ENCODE measurements around the gene CACNA1H. TPM values are rescaled to one million over a fixed set of nuclear protein-coding genes. Genes with fewer than 3 reads are reported as not detected.
A peak's percentile ranks its signal among the peaks of the same experiment; 100 is the strongest.

CACNA1H gene
- total RNA-seq, 1 experiment from 2014 or later: 24.3 TPM

DNA sequence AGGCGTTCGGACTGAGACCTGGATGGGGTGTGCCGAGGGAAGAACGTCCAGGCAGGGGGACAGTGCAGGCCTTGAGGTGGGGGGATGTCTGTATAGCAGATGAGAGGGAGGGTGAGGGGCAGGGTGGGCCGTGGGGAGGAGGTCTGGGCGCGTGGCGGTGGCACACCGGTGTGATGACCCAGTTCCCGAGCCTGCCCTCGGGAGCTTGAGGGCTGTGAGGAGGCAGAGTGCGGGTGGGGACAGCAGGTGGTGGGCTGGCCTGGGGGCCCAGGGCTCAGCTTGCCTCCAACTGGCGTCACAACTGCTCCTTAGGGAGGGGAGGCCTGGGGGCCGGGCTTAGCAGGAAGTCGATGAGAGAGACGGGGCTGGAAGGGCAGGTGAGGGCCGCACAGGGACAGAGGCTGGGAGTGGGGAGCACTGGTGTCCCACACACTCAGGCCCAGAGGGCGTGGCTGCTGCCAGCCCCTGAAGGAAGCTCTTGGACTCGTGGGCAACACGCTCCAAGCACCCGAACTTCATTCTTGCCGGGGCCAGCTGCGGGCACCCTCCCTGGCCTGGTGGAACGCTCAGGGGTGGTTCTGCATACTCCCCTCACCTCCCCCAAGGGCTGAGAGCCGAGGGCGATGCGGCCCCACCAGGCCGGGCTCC is 6.5 kb downstream of the CACNA1H start:
- ChIA-PET CTCF (no interaction called here), POLR2A (no interaction called here), RAD21 (ENCODE audit: low non-redundant PET in 1 of 2, low total read pairs in 2 of 2, uncharacterized antibody in 2 of 2, unreplicated experiment in 2 of 2) (no interaction called here)
- Histone ChIP-seq H3K4me1 (ENCODE audit: control insufficient read depth in 1 of 2, insufficient read depth in 2 of 2, low read length in 2 of 2) (no peaks in the 10 kb centered on the region; a peak in 2 of 4 replicates), H3K4me2 (ENCODE audit: low read length) (no peak overlapping the region), H2AFZ (ENCODE audit: low read depth, low read length, poor library complexity, severe bottlenecking) (no peak overlapping the region), H4K20me1 (ENCODE audit: insufficient read depth) (no peaks in the 10 kb centered on the region), H3K9me2 (ENCODE audit: insufficient read depth) (no peaks in the 10 kb centered on the region), H3K9me3 (ENCODE audit: control insufficient read depth in 1 of 2, insufficient read depth in 1 of 2, low read depth in 1 of 2, low read length in 2 of 2) (no peaks in the 10 kb centered on the region), H3K4me3 (replicated peaks in 1 of 2; ENCODE audit: low read depth in 1 of 2, low read length in 2 of 2) (no peak overlapping the region), H3K27me3 (ENCODE audit: insufficient read depth, low read length) (no peaks in the 10 kb centered on the region), H3K27ac (ENCODE audit: low read depth, low read length) (no peak overlapping the region), H3K79me2 (ENCODE audit: insufficient read depth, low read length) (peaks cover 4% of the 10 kb centered on the region; the same call in 1 of the 2 replicates), H3K9ac (ENCODE audit: low read length) (no peak overlapping the region), H3K36me3 (ENCODE audit: control insufficient read depth in 1 of 2, insufficient read depth in 2 of 2, low read length in 2 of 2) (no peaks in the 10 kb centered on the region)
- 0 out of 2 replicates have a peak, but pooled peaks have one; percentile 5 for ATAC-seq
- no TSS peak for BruUV-seq (replicated peaks)
- TF ChIP-seq, protein P1, sequence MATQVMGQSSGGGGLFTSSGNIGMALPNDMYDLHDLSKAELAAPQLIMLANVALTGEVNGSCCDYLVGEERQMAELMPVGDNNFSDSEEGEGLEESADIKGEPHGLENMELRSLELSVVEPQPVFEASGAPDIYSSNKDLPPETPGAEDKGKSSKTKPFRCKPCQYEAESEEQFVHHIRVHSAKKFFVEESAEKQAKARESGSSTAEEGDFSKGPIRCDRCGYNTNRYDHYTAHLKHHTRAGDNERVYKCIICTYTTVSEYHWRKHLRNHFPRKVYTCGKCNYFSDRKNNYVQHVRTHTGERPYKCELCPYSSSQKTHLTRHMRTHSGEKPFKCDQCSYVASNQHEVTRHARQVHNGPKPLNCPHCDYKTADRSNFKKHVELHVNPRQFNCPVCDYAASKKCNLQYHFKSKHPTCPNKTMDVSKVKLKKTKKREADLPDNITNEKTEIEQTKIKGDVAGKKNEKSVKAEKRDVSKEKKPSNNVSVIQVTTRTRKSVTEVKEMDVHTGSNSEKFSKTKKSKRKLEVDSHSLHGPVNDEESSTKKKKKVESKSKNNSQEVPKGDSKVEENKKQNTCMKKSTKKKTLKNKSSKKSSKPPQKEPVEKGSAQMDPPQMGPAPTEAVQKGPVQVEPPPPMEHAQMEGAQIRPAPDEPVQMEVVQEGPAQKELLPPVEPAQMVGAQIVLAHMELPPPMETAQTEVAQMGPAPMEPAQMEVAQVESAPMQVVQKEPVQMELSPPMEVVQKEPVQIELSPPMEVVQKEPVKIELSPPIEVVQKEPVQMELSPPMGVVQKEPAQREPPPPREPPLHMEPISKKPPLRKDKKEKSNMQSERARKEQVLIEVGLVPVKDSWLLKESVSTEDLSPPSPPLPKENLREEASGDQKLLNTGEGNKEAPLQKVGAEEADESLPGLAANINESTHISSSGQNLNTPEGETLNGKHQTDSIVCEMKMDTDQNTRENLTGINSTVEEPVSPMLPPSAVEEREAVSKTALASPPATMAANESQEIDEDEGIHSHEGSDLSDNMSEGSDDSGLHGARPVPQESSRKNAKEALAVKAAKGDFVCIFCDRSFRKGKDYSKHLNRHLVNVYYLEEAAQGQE (IDR thresholded peaks at IDR 0.05; ENCODE audit: low read depth): no peak
- no peak for TF ChIP-seq ZNF274 (IDR thresholded peaks at IDR 0.05; ENCODE audit: low read depth, low read length)
- TF ChIP-seq CEBPB (IDR thresholded peaks at IDR 0.05; ENCODE audit: low read depth): no peak
- TF ChIP-seq EGR1 (IDR thresholded peaks at IDR 0.05; ENCODE audit: low read depth): no peak
- no peak for TF ChIP-seq SP1 (IDR thresholded peaks at IDR 0.05; ENCODE audit: low read depth)
- no peak for TF ChIP-seq RAD21 (IDR thresholded peaks at IDR 0.05; ENCODE audit: low read depth)
- TF ChIP-seq, protein P2, sequence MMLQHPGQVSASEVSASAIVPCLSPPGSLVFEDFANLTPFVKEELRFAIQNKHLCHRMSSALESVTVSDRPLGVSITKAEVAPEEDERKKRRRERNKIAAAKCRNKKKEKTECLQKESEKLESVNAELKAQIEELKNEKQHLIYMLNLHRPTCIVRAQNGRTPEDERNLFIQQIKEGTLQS (IDR thresholded peaks at IDR 0.05): no peak
- DNase-seq (ENCODE audit: low read depth, low spot score): no peak
- intact Hi-C loops (cut with micrococcal nuclease): no loop called here
